Activated B cell treated with CpG ODN at 0.5 μM for 24 hours (primary cell): ENCODE results near the gene RDH13. TPM values are rescaled to one million over a fixed set of nuclear protein-coding genes. Genes with fewer than 3 reads are reported as not detected.

ENCODE experiments used
- ATAC-seq: fragments of 200-7000 bp; cut with Tn5 transposase; one replicate; pipeline ENCODE4 v1.10.0; 2021; ENCODE audit warnings: low read depth, mild to moderate bottlenecking, moderate library complexity
- CTCF ChIA-PET: fragments of 350-600 bp; sonication (Branson Sonifier 250); formaldehyde crosslinking; loops from one replicate; lab custom pipeline; 2021; ENCODE audit warnings: antibody characterized with exemption; lab: Charles Lee
- POLR2A ChIA-PET: fragments of 350-600 bp; sonication (Branson Sonifier 250); formaldehyde crosslinking; loops from one replicate; lab custom pipeline; 2021; ENCODE audit warnings: antibody characterized with exemption; lab: Charles Lee
- DNase-seq: peaks from one replicate; pipeline ENCODE4 v3.0.0; 2022
- H3K27ac Mint-ChIP-seq: one replicate; pipeline ENCODE4 v1.8.0; 2020; ENCODE audit warnings: mixed read lengths
- H3K27me3 Mint-ChIP-seq: one replicate; pipeline ENCODE4 v1.8.0; 2021; ENCODE audit warnings: mixed read lengths
- H3K36me3 Mint-ChIP-seq: one replicate; pipeline ENCODE4 v1.8.0; 2021; ENCODE audit warnings: low read depth, mixed read lengths
- H3K4me1 Mint-ChIP-seq: one replicate; pipeline ENCODE4 v1.8.0; 2021; ENCODE audit warnings: mixed read lengths
- H3K4me3 Mint-ChIP-seq: one replicate; pipeline ENCODE4 v1.8.0; 2020; ENCODE audit warnings: mild to moderate bottlenecking, mixed read lengths
- H3K9me3 Mint-ChIP-seq: one replicate; pipeline ENCODE4 v1.8.0; 2020; ENCODE audit warnings: mixed read lengths
- CTCF ChIP-seq: fragments of 200-600 bp; IDR thresholded peaks from one replicate; pipeline ENCODE4 v1.8.0; 2022; ENCODE audit warnings: antibody characterized with exemption, mild to moderate bottlenecking
- intact Hi-C: fragments of 100-400 bp; cut with micrococcal nuclease; formaldehyde crosslinking; loops from one replicate; pipeline ENCODE4 v1.15.1; 2024
- total RNA-seq: library from RNA; stranded (reverse); gene quantifications from 2 replicates; pipeline ENCODE4 v1.2.3, GENCODE V29; 2022

The RDH13 gene
- total RNA-seq, 1 donor from 2014 or later, result 12.4 TPM

DNA sequence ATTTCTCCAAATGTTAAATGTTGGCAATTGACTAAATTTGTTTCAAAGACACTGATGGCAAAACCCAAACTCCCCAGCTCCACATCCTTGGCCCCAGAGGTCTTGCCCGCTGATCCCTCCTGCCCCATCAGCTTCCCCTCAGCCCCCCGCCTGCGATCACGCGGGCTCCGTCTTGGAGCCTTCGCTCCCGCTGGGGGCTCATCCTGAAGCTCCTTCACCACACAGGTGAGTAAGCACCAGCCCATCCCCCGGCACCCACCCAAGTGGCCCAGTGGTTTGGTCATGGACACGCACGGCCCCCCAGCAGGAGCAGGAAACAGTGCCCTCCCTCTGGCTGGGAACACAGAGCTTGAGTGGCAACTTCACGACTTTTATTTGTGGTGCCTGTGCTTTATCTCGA lies 27.6 kb upstream of the RDH13 start:
- POLR2A ChIA-PET, result interaction anchor here (0.6 kb wide), 1 partner anchor 21 kb away, joined by 8 read pairs; no protein-coding TSS in a partner anchor
- peaks cover 19% of the 10 kb centered on the region for H3K36me3 Mint-ChIP-seq
- no peak overlapping the region for H3K27ac Mint-ChIP-seq
- no peaks in the 10 kb centered on the region for H3K9me3 Mint-ChIP-seq
- TF ChIP-seq CTCF, result no peak
- ATAC-seq (no peak), DNase-seq (no peak)
- CTCF ChIA-PET, result no interaction called here
- H3K4me1 Mint-ChIP-seq, result peaks cover 24% of the 10 kb centered on the region
- no peak overlapping the region for H3K4me3 Mint-ChIP-seq
- intact Hi-C loops, result no loop called here
- H3K27me3 Mint-ChIP-seq, result peaks cover 28% of the 10 kb centered on the region

- Mint-ChIP-seq H3K27ac (no peak overlapping the region), H3K4me3 (peak overlapping the region; percentile 17), H3K9me3 (no peaks in the 10 kb centered on the region), H3K27me3 (peaks cover 34% of the 10 kb centered on the region), H3K4me1 (peaks cover 24% of the 10 kb centered on the region), H3K36me3 (peaks cover 12% of the 10 kb centered on the region)
- ChIA-PET POLR2A (interaction anchor here (0.6 to 1.0 kb wide), 2 partner anchors 9 to 966 kb away, joined by 6 to 9 read pairs; no protein-coding TSS in a partner anchor), CTCF (interaction anchor here (0.8 to 1.1 kb wide), 2 partner anchors 9 to 71 kb away, joined by 3 to 6 read pairs; no protein-coding TSS in a partner anchor)
- DNase-seq (no peak), ATAC-seq (no peak)
- no peak for TF ChIP-seq CTCF
- intact Hi-C loops, result no loop called here
Measured at GRCh38 chr19:55089342-55089944, 26.5 kb upstream of the RDH13 start.

DNA sequence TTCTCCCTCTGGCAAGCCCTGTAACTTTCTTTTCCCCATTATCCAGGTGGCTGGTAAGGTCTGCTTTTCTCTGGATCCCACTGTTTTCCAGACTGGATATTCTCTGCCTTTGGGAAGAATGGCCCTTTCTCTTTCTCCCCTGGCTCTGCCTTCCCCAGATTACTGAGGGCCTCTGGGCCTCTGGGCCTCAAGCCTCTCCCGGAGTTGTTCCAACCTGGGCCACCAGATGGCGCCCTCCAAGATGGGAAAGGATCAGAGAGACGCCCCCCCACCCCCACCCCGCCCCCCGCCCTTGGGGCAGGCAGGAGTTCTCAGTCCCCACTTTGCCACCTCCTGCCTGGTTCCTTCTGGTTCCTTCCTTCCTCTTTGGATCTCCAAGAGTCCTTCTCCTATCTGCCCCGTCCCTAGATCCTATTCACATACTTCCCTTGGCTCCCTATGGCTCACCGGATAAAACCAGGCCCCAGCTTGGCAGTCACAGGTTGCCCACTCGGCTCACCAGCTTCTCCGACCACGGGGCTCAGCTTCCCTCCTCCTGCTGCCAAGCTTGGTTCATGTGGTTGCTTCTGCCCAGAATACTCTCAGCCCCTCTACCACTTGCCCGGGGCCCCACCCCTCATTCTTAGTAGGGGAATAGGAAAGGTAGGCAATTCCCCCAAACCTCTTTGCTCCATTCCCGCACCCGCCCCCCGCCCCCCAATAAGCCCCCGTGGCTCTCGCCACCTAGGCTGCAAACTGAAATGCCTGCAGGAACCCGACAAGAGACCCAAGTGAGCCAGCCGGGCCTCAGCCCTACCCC lies 25.8 kb upstream of the RDH13 start:
- intact Hi-C loops, result no loop called here

GRCh38 chr19:55088021-55088451 lies 25.1 kb upstream of the RDH13 start:
- Mint-ChIP-seq H3K9me3 (no peaks in the 10 kb centered on the region), H3K27me3 (peaks cover 43% of the 10 kb centered on the region), H3K36me3 (peaks cover 12% of the 10 kb centered on the region), H3K27ac (no peak overlapping the region), H3K4me3 (peak overlapping the region; percentile 69), H3K4me1 (peaks cover 24% of the 10 kb centered on the region)
- ATAC-seq (no peak), DNase-seq (no peak)
- ChIA-PET CTCF (interaction anchor here (0.6 to 1.2 kb wide), 7 partner anchors 10 to 543 kb away, joined by 3 to 4 read pairs (median 3); no protein-coding TSS in a partner anchor), POLR2A (interaction anchor here (1.1 kb wide), 1 partner anchor 29 kb away, joined by 6 read pairs; no protein-coding TSS in a partner anchor)
- intact Hi-C loops, result no loop called here
- TF ChIP-seq CTCF, result no peak

More for the DNA sequence above, 25.8 kb upstream of the RDH13 start:
- peaks cover 12% of the 10 kb centered on the region for H3K36me3 Mint-ChIP-seq
- TF ChIP-seq CTCF, result peak; percentile 48
- H3K9me3 Mint-ChIP-seq, result no peaks in the 10 kb centered on the region
- POLR2A ChIA-PET, result interaction anchor here (0.6 to 1.1 kb wide), 3 partner anchors 10 to 966 kb away, joined by 6 to 9 read pairs (median 6); no protein-coding TSS in a partner anchor
- peaks cover 24% of the 10 kb centered on the region for H3K4me1 Mint-ChIP-seq
- H3K27me3 Mint-ChIP-seq, result peaks cover 40% of the 10 kb centered on the region
- DNase-seq (peak; percentile 72), ATAC-seq (peak; percentile 56)
- CTCF ChIA-PET, result interaction anchor here (0.6 to 1.2 kb wide), 9 partner anchors 8 to 543 kb away, joined by 3 to 6 read pairs (median 3); no protein-coding TSS in a partner anchor
- peak overlapping the region; percentile 69 for H3K4me3 Mint-ChIP-seq
- no peak overlapping the region for H3K27ac Mint-ChIP-seq
